Measurements from ENCODE around the gene ATXN3L.

The ATXN3L gene

DNA sequence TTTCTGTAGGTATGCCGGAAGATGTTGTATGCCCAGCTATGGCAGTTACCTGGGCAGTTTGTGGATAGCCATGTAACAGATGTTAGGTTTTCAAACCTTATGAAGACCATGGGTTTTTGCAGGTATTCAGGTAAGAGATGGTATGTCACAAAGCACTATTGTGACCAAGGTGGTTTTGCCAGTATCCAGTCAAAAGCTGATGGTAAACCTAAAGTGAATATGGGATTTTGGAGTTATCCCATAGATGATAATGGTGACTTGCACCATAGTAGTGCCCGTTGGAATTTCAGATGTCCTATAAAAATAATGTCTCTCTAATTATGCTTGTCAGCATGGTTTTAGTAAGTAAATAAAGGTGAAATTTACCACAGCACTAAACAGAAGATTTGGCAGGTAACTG lies at the start of gene ATXN3L:
Gene ATXN3L (minus strand): TSS at position 101 of the 400 bp plus-strand sequence. CDS start 119 bp downstream, outside the sequence.
- FAIRE-seq: no peak

DNA sequence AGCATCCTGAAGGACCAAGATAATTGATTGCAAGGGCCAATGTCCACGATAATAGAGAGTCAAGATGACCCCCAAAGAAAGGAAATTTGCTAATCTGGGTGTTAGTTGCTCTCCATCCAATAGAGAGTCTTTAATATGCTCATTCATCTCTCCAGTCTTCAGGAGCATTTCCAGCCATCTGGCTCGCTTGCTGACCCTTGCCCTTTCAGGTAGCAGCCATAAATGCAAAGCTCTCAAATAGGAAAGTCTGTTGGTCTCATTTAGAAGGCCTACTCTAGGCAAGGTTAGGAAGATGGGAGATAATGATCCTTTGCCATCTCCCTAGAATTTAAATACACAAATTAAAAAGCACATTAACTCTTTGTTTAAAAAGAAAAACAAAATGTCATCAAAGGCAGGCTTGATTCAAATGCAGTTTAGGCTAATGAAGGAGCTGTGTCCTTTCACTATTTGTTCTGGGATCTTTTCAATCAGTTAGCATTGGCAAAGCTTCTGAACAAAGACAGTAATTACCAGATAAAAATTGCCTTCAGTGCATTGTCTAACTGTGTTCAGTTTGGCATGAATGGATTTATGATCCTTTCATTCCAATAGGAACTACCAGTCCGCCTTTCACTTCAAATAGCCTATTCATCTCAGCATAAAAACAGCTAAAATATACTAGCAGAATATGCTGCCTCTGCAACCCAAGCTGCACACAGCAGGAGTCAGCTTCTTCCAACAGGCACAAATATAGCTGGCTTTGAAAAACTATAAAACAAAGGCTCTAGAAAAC lies 49.6 kb upstream of the ATXN3L start:
- no peak for FAIRE-seq

DNA sequence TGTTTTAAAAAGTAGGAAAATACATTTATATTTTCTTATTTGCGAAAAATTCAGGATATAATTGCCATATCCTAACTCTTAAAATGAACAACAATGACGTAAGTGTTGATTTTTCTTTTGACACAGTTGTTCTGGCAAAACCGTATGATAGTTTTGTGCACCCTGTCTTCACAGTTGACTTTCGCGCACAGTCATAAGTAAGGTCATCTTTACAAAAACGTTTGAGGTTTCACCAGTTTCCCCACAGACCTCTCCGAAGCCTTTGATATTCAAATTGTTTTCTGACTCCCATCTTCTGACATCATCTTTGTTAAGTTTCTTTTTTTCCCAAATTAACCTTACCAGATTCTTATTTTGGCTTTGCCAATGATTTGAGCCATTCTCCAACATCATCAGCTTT lies 48.1 kb upstream of the ATXN3L start:
- no peak for FAIRE-seq

DNA sequence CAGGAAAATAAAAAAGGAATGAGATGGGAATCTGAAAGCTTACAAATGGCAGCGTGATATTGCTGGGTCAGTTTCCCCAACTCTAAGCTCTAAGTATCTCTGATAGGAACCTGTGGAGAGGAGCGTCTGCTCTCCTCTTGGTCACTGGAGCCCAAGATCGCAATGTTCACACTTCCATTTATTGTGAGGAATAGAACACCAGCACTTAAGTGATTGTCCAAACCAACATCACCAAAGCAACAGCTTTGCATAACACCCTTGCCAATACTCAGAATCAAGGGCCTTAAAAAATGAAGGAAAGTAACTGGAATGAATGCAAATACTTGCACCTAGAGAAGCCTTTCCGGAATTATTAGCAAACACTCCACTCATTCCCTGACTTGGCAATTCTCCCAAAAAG lies 46.8 kb upstream of the ATXN3L start:
- no peak for FAIRE-seq

DNA sequence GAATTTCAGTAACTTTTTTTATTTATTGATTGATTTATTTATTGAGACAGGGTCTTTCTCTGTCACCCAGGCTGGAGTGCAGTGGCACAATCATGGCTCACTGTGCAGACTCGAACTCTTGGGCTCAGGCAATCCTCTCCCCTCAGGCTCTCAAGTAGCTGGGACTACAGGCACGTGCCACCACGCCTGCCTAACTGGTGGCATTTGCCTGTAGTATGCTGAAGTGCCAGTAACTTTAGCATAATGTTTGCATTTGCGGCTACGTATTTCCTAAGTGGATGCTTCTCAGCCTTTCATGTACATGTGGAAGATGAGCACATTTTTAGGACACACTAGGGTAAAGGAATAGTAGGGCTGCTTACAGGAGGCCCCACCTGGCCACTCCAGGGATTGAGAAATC lies 45.3 kb upstream of the ATXN3L start:
- FAIRE-seq: no peak

DNA sequence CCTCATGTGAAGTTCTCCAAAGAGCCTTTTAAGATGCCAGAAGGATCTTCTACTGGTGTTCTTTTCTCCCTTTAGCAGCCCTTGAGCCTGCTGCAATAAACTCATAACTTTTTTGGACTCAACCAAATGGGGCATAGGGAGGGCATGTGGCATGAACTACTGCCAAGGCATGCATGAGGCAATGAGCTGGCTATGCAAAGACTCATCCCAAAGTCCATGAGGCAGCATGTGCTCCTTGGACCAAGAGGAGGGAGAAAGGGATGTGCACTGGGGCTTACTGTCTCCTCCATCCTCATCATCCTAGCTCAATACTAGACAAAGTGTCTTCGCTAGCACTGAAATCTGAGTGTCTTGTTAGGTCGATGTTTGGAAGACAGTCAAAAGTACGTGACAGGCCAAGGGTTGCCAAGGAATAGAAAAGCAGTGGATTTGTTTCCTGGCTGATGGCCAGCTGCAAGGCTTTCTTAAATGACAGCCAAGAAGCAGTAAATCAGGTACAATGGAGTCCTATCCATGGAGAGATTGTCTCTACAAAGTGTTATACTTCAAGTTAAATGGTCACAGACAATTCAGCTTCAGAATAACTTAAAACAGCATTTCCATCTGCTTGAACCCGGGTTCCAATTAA lies 44.5 kb upstream of the ATXN3L start:
- no peak for FAIRE-seq

DNA sequence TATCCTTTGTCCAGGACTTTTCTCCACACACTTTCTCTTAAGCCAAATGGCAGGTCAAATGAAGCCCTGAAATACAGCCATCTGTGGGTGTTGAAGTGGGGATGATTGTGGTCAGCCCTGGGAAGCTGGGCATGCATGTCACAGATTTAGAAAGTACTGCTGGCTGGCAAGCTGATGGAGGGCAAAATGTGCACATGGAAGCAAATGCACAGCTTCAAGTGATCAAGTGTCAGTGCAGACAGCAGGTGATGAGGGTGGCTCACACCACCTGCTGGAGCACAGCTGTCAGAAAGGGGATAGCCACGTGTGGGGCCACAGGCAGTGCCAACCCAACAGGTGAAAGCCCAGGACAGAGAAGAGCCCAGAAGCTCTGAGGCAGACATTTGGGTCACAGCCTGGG lies 40.3 kb upstream of the ATXN3L start:
- no peak for FAIRE-seq

DNA sequence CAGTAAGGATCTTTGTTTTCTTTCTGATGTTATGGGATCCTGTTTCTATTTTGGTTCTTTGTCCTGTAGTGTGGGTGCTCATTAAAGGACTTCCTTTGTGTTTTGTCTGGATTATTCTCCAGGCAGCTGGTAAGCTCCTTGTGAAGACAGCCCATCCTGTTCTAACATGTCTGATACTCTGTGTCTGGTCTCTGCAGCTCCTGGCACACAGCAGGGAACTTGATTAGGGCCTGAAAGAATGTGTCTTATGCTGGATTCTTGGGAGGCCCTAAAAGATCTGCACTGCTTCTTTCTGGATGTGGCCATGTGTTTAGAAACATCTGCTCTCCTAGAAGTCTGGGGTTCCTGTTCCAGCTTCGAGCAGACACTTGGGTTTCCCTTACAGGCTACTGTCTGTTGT lies 38.1 kb upstream of the ATXN3L start:
- no peak for FAIRE-seq

DNA sequence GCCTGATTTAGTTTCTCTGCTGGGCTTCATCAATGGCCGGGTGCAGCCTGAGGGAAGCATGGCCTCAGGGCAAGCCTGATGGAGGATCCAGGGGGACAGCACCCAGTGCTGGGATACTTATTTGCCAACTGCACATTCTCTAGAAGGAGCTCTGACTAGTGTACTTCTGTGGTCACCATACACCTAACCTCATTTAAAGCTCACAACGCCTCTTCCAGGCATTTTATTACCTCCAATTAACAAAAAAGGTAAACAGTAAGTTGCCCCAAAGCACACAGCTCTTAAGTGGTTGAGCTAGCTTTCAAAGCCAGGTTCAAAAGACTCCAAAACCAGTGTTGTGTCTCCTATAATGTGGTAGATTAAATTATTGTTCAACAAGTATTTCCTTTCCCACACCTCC lies 26.8 kb upstream of the ATXN3L start:
- no peak for FAIRE-seq

DNA sequence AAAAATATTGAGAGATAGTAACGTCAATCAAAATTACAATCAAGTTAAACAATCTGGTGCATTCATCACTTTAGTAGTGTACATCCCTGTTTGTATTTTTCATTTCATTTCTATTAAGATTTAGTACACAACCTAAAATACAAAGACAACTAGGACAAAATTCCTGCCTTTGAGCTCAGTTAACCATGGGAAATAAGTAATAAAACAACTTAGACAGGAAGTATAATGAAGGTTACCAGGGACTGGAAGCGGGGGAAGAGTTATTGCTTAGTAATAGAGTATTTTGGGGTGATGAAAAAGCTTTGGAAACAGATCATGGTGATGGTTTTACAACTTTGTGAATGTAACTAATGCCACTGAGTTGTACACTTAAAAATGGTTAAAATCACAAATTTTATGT lies 25.6 kb upstream of the ATXN3L start:
- FAIRE-seq: no peak

DNA sequence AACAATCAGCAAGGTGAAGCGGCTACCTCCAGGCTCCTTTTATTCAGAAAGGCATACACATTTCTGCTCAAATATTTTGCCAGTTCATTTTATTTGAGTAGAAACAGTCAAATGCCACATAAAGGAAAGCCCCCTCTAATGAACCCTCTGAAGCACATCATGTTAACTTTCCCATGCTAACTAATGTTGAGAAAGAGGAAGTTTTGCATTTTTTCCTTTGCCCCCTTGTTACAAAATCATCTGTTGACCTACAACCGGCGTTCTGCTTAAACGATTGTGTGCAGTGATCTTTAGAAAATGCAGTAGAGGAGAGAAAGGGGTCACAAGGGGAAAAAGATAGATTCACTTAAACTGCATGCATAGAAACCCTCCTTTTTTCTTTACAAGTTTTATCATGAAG lies 25.2 kb upstream of the ATXN3L start:
- FAIRE-seq: no peak

DNA sequence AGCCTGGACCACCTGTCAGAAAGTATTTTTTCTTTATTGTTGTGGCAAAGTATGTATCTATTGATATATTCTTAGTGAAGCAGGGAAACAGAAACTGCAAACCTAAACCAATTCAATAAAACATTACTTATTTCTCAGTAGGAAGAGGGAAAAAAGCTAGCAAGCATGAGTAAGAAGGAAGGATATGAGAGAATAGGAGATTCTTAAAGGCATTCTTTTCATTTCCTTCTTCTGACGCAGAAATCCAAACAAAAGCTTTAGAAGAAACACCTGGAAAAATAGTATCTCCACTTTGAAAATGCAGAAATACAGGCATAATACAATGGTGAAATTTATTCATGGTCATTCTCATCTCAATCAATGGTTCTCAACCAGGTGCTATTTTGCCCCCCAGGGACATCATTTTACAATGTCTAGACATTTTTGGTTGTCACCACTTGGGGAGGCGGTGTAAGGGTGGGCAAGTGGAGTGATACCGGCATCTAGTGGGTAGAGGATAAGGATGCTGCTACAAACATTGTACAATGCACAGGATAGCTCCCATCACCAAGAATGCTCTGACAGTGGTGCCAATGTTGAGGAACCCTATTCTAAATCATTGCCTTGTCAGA lies 21.7 kb upstream of the ATXN3L start:
- FAIRE-seq: no peak

DNA sequence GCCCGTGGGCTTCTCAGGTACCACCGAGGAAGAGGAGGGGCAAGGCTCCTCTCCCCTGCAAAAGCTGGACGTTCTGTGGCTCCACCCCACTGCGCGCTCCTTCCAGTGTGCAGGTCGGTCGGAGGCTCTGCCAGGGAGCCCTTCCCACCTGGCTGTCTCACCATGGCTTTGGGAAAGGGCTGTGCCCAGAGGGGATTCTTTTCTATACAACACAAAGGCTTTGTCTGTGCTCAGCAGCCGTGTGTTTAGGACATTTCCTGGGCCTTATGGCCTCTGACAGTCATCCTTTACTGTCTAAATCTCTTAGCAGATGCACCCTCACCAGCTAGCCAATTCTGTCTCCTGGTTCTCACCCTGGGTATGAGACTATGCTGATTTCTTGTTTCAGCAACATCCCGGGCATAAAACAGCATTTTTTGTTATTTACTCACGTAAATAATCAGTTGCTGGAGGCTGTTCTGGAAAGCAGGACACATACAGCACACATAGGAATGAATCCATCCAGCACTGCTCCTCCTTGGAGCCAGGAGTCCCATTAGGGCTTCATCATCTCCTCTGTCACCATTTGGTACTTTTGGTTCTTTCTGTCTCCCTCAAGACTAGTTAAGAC lies 20.4 kb upstream of the ATXN3L start:
- FAIRE-seq: no peak

DNA sequence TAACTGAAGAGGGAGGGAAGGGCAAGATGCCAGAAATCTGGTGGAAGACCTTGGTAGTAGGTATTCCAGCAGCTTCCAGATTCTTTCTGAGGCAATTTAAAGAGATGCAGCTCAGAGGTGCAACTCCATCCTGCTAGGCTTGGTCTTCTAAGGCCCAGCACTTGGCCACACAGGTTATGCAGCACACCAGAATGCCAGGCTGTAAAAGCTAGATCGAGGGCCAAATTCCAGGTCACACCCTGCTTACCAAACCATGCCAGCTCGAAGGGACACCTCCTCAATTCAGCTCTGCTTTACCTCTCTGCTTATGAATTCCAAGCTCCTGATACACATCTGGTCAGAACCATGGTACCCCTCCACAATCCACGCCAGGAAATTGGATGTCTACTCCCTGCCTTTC lies 19.8 kb upstream of the ATXN3L start:
- no peak for FAIRE-seq

DNA sequence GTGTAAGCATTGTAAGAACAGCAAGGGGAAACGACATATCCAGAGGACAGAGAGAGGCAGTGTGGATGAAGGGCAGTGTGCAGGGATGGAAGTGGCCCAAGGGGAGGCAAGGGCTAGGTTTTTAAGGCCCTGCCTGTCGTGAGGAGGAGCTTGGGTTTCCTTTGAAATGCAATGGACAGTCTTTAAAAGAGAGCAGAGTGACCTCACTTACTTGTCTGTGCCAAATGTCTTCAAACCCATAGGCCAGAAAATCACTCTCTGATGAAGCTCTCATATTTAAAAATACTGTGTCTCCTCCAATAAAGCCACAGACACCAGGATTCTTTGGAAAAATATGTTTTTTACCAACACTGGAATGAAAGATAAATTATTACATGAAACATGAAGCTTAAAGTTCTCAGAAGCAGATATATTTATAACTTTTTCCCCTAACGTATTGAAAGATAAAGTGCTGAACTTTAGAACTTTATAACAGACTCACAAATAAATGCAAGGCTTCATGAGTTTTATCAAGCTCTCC lies 19.2 kb upstream of the ATXN3L start:
- no peak for FAIRE-seq

DNA sequence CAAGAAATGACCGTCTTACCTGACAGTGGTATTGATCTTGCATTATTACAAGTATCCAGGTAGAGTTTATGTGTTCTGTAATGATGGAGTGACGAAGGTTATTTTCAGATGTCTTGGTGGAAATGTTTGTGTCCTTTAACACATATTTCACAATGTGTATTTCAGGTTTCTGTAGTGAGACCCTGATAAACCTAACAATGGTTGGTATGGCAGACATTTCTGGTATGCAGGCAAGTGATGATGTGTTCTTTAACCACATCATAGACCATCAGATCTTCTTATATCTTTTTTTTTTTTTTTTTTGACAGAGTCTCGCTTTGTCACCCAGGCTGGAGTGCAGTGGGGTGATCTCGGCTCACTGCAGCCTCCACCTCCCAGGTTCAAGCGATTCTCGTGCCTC lies 14.6 kb upstream of the ATXN3L start:
- no peak for FAIRE-seq

DNA sequence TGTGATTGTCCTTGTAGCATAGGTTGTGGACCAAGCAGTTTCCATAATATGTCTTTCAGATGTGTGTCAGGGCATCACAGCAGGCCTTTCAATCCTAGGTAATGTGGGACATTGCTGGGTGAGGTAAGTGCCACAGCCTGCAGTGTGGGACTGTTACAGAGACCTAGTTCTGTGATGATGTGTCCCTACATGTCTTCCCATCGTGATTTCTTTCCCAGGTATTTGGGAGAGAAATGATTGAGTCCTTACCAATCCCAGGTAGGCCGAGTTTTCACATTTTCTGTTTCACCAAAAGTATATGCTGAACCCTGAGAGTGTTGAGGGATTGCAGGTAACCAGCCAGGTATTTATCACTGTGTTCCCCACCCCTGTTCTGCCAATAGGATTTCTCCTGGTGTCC lies 10.6 kb upstream of the ATXN3L start:
- FAIRE-seq: no peak

DNA sequence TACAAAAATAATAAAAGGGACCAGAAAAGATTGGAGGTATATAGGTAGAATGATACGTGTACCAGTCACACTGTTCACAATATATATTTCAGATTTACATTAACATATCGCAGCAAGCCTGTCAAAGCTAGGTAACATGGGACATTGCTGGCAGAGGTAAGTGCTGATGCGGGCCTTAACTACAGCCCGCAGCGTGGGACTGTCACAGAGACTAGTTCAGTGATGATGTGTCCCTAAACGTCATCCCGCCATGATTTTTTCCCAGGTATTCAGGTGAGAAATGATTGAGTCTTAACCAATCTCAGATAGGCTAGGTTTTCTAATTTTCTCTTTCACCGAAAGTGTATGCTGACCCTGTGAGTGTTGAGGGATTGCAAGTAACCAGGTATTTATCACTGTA lies 7.8 kb upstream of the ATXN3L start:
- FAIRE-seq: no peak

DNA sequence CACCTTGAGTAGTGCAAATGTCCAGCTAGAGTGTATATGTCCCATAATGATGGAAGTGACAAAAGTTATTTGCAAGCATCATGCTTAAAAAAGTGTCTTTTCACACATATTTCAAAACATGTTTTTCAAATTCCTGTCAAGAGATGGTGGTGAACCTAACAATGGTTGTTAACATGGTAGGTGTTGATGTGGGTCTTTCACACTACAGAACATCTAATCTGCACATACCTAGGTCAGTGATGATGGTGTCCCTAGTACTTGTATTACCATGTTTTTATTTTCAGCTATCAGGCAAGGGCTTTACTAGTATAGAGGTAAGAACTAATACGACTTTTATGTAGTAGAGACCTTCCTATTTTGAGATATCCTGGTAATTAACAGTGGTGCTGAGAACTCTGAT lies 3.4 kb upstream of the ATXN3L start:
- FAIRE-seq: no peak

DNA sequence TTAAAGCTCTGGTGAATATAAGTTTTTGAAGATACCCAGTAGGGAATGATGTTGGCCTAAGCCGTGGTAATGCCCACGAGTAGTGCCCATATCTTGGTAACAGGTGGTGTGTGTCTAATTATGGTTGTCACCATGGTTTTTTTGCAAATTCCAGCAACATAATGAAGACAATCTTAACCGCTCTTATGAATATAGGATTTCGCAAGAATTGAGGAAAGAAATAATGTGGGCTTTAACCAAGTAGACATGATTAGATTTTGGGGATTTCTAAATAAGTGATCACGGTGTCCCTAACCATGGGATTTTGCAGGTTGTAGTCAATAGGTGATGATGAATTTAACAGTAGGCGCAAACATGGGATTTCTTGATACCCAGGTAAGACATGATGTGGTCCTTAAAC lies 2.5 kb downstream of the ATXN3L start:
- no peak for FAIRE-seq

DNA sequence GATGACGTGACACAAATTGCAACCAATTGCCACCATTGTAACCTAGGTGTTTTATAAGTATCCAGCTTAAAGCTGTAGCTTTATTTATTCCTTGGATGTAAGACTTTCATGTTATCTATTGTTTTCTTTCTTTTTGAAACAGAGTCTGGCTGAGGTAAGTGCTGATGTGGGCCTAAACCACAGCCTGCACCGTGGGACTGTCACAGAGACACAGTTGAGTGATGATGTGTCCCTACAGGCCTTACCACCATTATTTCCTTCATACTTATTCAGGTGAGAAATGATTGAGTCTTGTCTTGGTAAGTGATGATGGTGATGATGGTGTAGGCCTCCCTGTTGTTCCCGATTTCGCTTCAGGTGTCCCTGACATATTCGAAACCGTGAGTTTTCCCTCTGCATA lies 8.3 kb downstream of the ATXN3L start:
- no peak for FAIRE-seq

DNA sequence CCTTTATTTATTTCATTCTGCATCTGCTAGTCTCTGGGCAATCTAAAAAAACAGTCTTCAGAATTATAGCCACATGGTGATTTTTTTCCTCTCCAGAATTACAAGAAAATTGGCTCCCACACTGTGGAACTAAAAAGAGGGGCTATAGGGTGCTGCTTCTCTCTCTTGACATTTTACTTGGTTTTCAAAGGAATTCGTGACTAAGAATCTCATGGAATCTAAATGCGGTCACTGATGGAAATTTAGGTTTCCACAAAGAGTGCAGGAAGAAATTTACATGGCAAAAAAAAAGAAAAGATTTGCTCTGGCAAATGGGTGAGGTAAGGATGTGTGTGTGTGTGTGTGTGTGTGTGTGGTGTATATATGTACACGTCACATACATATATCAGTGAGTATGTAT lies 10.2 kb downstream of the ATXN3L start:
- no peak for FAIRE-seq

DNA sequence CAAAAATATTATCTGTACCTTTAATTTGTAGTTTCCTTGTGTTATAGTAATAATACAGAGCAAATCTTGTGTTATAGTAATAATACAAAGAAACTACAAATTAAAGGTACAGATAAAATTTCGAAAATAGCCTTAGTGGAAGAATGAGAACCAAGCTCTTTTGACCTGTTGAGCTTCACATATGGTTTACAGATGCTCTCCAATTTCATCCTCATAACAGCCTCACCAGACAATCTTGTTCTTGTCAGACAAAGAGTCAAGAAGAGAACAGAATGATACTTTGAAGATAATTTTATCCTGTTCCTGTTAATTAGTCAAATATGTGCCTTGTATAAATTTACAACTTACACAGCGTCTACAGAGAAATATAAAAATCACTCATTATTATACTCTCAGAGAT lies 12.8 kb downstream of the ATXN3L start:
- no peak for FAIRE-seq

DNA sequence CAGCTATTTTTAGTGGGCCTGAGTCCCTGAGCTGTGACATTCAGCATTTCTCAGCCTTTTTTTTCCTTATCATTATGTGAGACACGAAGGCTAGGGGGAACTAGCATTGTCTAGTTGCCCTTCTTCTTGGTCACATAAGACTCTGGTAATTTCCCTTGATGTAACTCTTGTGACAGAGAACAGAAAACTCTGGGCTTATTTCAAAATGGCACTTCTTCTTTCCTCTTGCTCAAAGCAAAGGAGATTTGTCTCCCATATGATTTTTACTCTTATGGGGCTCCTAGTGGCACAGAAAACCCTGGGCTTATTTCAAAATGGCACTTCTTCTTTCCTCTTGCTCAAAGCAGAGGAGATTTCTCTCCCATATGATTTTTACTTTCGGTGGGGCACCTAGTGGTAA lies 14.7 kb downstream of the ATXN3L start:
- no peak for FAIRE-seq
